ENCODE measurements around the gene KIAA1191. TPM values are rescaled to one million over a fixed set of nuclear protein-coding genes. Genes with fewer than 3 reads are reported as not detected.

The KIAA1191 gene
- total RNA-seq, 2 donors from 2014 or later: 95.9 to 154 TPM

DNA sequence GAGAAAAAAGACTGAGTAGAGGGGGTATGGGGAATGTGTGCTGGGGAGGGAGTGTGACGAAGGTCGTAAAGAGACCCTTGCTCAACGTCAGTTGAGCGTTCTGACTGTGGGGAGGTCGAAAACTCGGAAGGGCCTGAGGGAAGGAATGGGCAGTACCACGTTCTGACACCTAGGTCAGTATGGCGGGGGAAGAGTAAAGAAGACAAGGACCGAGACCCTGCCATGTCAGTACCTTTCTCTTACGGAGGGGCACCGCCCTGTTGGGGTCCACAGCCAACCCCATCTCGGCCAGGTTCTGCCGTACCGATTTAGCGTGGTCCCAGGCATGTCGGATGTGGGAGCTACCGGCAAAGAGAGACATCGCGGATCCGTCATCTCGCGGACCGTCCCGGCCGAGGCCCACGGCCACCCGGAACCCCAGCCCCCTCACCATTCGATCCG lies 26.5 kb upstream of the KIAA1191 start:
- no peak overlapping the region for H3K27ac ChIP-seq

DNA sequence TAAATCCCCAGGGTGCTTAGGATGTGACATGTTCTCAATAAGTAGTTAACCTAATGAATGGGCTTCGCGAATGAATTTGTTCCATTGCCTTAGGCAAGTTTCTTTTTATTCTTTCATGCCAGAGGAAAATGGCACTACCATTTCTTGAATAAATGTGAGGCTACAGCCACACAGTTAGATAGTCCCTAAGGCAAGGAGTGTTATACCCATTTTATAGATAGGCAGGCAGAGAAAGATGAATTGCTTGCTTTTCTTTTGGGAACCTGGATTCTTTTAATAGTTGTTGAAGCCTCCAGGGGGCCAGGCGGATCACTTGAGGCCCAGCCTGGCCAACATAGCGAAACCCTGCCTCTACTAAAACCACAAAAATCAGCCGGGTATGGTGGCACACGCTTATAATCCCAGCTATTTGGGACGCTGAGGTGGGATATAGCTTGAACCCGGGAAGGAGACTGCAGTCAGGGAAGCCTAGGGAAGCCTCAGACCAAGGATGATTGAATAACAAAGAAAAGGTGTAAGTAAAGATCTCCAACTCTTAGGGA lies 25.9 kb upstream of the KIAA1191 start:
- peaks cover 22% of the 10 kb centered on the region for H3K36me3 ChIP-seq
- TF ChIP-seq, protein P1, sequence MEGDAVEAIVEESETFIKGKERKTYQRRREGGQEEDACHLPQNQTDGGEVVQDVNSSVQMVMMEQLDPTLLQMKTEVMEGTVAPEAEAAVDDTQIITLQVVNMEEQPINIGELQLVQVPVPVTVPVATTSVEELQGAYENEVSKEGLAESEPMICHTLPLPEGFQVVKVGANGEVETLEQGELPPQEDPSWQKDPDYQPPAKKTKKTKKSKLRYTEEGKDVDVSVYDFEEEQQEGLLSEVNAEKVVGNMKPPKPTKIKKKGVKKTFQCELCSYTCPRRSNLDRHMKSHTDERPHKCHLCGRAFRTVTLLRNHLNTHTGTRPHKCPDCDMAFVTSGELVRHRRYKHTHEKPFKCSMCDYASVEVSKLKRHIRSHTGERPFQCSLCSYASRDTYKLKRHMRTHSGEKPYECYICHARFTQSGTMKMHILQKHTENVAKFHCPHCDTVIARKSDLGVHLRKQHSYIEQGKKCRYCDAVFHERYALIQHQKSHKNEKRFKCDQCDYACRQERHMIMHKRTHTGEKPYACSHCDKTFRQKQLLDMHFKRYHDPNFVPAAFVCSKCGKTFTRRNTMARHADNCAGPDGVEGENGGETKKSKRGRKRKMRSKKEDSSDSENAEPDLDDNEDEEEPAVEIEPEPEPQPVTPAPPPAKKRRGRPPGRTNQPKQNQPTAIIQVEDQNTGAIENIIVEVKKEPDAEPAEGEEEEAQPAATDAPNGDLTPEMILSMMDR (IDR thresholded peaks at IDR 0.05): no peak
- H3K4me1 ChIP-seq (ENCODE audit: control insufficient read depth in 1 of 2, low read depth in 2 of 2): peaks cover 9 to 20% of the 10 kb centered on the region in 2 donors
- no peaks in the 10 kb centered on the region for H3K27me3 ChIP-seq (replicated peaks; ENCODE audit: insufficient read depth)
- ATAC-seq (ENCODE audit: insufficient number of reproducible peaks, low FRiP score, low read depth) (no peak), DNase-seq (ENCODE audit: low spot score) (no peak)
- no peak overlapping the region for H3K27ac ChIP-seq
- peak overlapping the region; percentile 88 for H3K4me3 ChIP-seq
- H3K9me3 ChIP-seq: no peaks in the 10 kb centered on the region

More for the DNA sequence above, 26.5 kb upstream of the KIAA1191 start:
- DNase-seq (ENCODE audit: low spot score) (no peak), ATAC-seq (ENCODE audit: insufficient number of reproducible peaks, low FRiP score, low read depth) (no peak)
- Histone ChIP-seq H3K4me1 (ENCODE audit: control insufficient read depth in 1 of 2, low read depth in 2 of 2) (peaks cover 9 to 20% of the 10 kb centered on the region in 2 donors), H3K4me3 (peak overlapping the region; percentile 88), H3K27me3 (replicated peaks; ENCODE audit: insufficient read depth) (no peaks in the 10 kb centered on the region), H3K9me3 (no peaks in the 10 kb centered on the region), H3K36me3 (peaks cover 27% of the 10 kb centered on the region)
- TF ChIP-seq, protein P1 (IDR thresholded peaks at IDR 0.05): no peak

DNA sequence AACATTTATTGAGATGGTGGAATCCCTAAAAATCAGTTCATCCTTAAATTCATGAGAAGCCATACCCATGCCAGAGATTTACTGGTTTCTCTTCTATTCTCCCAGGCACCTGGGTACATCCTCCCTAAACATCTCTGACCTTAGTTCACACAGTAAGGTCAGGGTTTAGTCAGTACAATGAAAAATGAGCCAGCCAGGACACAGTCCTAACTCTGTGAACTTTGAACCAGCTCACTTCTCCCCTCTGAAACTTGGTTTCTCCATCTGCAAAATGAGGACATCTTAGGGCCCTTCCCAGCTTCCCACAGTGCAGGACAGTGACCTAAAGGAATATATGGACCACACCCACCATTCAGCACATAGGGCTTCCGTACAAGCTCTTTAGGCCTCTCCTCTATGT lies 24.9 kb upstream of the KIAA1191 start:
- ATAC-seq (ENCODE audit: insufficient number of reproducible peaks, low FRiP score, low read depth): no peak
- Histone ChIP-seq H3K27ac (no peak overlapping the region), H3K4me1 (ENCODE audit: control insufficient read depth in 1 of 2, low read depth in 2 of 2) (peaks cover 12 to 28% of the 10 kb centered on the region in 2 donors), H3K4me3 (no peak overlapping the region), H3K9me3 (no peaks in the 10 kb centered on the region), H3K27me3 (replicated peaks; ENCODE audit: insufficient read depth) (no peaks in the 10 kb centered on the region), H3K36me3 (peaks cover 12% of the 10 kb centered on the region)
- TF ChIP-seq, protein P1 (IDR thresholded peaks at IDR 0.05): no peak
- DNase-seq (ENCODE audit: low spot score): no peak

DNA sequence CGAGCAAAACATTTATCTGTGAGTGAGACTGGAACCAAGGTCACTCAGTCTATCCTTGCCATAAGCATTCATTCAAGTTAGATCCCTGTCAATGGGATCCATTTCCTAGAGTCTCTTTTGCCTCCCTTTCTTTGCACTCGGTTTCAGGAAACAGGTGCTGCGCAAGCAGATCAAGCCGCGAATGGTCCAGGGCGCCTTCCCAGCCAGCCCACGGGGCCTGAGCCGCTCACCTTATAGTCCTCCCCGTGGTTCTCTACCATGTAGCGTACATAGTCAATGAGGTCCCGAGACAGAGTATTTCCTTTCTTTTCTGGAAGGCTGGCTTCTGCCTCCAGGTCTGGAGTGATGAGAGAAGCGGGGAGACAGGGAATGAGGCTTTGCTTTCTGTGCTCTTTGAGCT lies 23.4 kb upstream of the KIAA1191 start:
- TF ChIP-seq, protein P1 (IDR thresholded peaks at IDR 0.05): no peak
- peaks cover 14 to 36% of the 10 kb centered on the region in 2 donors for H3K4me1 ChIP-seq (ENCODE audit: control insufficient read depth in 1 of 2, low read depth in 2 of 2)
- peaks cover 9% of the 10 kb centered on the region for H3K36me3 ChIP-seq
- ATAC-seq (ENCODE audit: insufficient number of reproducible peaks, low FRiP score, low read depth) (no peak), DNase-seq (ENCODE audit: low spot score) (no peak)
- H3K4me3 ChIP-seq: no peak overlapping the region
- H3K9me3 ChIP-seq: no peaks in the 10 kb centered on the region
- no peak overlapping the region for H3K27ac ChIP-seq
- H3K27me3 ChIP-seq (replicated peaks; ENCODE audit: insufficient read depth): no peaks in the 10 kb centered on the region

DNA sequence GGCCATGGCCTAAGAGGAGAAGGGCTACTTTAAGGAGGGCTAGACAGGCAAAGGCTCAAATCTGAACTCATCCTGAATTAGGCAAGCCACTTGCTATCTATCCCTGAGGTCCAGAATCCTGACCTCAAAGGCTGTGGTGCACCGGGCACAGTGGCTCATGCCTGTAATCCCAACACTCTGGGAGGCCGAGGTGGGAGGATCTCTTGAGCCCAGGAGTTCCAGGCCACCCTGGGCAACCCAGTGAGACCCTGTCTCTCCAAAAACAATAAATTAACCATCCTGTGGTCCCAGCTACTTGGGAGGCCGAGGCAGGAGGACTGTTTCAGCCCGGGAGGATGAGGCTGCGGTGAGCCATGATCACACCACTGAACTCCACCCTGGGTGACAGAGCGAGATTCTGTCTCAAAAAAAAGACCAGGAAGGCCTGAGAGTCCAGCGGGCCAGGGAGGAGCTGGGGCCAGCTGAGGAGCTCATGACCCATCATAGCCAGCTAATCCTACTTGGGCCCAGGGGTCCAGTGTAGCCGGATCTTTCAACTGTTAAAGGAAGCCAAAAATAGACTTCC lies 22.9 kb upstream of the KIAA1191 start:
- no peaks in the 10 kb centered on the region for H3K27me3 ChIP-seq (replicated peaks; ENCODE audit: insufficient read depth)

More for the DNA sequence above, 22.9 kb upstream of the KIAA1191 start:
- ATAC-seq (ENCODE audit: insufficient number of reproducible peaks, low FRiP score, low read depth): no peak
- TF ChIP-seq, protein P1 (IDR thresholded peaks at IDR 0.05): no peak
- Histone ChIP-seq H3K9me3 (no peaks in the 10 kb centered on the region), H3K36me3 (peaks cover 9% of the 10 kb centered on the region), H3K4me1 (ENCODE audit: control insufficient read depth in 1 of 2, low read depth in 2 of 2) (peaks cover 11 to 31% of the 10 kb centered on the region in 2 donors), H3K4me3 (no peak overlapping the region), H3K27ac (no peak overlapping the region)
- DNase-seq (ENCODE audit: low spot score): no peak
